ENCODE results near the gene OR2A42. TPM values are rescaled to one million over a fixed set of nuclear protein-coding genes. Genes with fewer than 3 reads are reported as not detected.
"Not testable (repeated sequence)": the region's sequence is repeated elsewhere in the genome, so short reads cannot be mapped to it uniquely, and the experiment has no call there.

The OR2A42 gene
- total RNA-seq, 4 donors from 2014 or later: 0.15 to 4.1 TPM; not detected in 2

DNA sequence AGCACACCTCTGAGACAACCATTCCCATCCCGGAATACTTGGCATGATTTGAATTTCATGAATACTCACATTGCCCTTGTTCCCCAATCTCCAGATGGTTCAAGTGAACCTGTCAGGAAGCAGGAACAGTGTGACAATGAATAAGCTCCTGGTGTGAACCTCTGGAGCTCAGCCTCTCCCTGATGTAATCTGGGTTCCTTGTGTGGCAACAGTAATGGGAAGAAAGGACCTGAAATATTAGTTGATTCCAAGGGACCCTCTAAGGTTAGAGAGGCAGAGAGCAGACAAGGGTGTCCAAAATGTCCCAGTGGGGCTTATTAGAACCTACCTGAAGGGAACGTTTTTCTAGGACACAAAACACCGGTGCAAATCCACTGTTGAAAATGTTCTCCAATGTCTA is 16.7 kb upstream of the OR2A42 start:
- Histone ChIP-seq H3K36me3 (no peaks in the 10 kb centered on the region), H3K27me3 (no peaks in the 10 kb centered on the region), H3K27ac (no peak overlapping the region), H3K4me3 (no peak overlapping the region), H3K9me3 (no peaks in the 10 kb centered on the region), H3K4me1 (no peaks in the 10 kb centered on the region)
- no peak for DNase-seq
- intact Hi-C loops (cut with DNase I; ENCODE audit: low total_unique reads): no loop called here
- TF ChIP-seq, protein P1, sequence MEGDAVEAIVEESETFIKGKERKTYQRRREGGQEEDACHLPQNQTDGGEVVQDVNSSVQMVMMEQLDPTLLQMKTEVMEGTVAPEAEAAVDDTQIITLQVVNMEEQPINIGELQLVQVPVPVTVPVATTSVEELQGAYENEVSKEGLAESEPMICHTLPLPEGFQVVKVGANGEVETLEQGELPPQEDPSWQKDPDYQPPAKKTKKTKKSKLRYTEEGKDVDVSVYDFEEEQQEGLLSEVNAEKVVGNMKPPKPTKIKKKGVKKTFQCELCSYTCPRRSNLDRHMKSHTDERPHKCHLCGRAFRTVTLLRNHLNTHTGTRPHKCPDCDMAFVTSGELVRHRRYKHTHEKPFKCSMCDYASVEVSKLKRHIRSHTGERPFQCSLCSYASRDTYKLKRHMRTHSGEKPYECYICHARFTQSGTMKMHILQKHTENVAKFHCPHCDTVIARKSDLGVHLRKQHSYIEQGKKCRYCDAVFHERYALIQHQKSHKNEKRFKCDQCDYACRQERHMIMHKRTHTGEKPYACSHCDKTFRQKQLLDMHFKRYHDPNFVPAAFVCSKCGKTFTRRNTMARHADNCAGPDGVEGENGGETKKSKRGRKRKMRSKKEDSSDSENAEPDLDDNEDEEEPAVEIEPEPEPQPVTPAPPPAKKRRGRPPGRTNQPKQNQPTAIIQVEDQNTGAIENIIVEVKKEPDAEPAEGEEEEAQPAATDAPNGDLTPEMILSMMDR (IDR thresholded peaks at IDR 0.05): no peak
- TF ChIP-seq POLR2A (IDR thresholded peaks at IDR 0.05): no peak

DNA sequence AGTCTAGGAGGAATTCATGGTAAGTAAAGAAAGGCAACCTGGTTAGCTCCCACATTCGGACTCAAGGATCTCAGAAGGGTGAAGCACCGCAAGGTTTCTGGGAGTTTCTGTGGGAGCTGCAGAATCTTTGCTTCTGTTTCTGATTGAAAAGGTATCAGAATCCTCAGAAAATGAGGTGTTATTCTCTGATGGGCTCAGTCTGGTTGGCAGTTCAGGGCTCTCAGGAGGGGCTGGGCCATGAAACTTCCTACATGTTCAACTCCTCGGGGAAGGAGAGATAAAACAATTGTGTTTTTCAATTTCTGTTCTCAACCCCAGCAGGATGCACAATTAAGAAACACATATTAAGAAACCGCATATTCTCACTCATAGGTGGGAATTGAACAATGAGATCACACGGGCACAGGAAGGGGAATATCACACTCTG is 16.1 kb upstream of the OR2A42 start:
- intact Hi-C loops (cut with DNase I; ENCODE audit: low total_unique reads): no loop called here
- H3K27ac ChIP-seq: no peak overlapping the region
- H3K36me3 ChIP-seq: no peaks in the 10 kb centered on the region
- no peak for TF ChIP-seq POLR2A (IDR thresholded peaks at IDR 0.05)
- TF ChIP-seq, protein P1 (IDR thresholded peaks at IDR 0.05): no peak
- H3K4me3 ChIP-seq: no peak overlapping the region
- H3K4me1 ChIP-seq: no peaks in the 10 kb centered on the region
- no peak for DNase-seq
- no peaks in the 10 kb centered on the region for H3K27me3 ChIP-seq
- no peaks in the 10 kb centered on the region for H3K9me3 ChIP-seq

DNA sequence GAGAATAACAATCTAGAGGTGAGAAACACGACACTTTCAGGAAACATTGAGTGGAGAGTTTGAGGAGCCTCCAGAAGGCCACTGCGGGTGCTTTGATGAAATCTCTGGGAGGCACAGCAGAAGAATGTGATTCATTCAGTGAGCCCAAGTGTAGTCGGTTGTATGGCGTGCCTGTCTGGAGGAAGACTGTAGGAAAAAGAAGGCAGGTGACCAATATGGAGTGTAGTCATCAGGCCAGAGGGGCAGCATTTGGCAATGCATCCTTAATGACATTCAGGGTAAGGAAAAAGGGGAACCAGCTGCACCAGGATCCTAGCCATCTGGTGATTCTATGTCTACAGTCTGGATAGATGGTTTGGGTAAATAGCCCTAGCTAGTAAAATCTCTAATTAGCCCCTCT is 12.9 kb upstream of the OR2A42 start:
- H3K4me3 ChIP-seq; H3K4me1 ChIP-seq; DNase-seq; intact Hi-C loops (cut with DNase I; ENCODE audit: low total_unique reads); H3K36me3 ChIP-seq; H3K27ac ChIP-seq; H3K9me3 ChIP-seq; H3K27me3 ChIP-seq: not testable (repeated sequence)

DNA sequence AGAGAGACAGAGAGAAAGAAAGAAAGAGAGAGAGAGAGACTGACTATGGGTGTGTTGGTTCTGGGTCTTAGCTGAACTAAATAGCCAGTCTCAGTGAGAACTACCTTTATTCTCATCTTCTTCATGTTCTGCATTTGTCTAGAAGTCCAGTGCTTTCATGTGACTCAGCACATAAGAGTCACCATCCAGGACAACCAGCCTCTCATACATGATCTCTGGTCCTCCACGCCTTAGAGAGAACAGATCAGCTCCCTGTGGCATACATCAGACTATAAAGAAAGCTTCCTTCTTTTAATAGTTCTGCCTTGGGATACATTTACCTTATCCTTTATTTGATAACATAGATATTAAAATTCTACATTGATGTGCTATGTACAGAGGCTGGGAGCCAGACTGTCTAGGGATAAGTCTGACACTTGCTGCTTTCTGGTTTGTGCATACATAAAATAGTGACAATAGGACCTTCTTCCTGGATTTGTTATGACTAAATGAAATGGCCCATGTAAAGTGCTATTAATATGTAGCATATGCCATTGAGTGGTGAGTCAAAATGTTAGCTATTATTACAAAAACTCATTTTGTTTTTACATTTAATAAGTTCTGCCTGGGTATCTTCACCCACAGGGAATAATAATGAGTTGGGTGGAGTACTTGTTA is 8.4 kb upstream of the OR2A42 start:
- H3K4me3 ChIP-seq; H3K27me3 ChIP-seq; H3K9me3 ChIP-seq; H3K36me3 ChIP-seq; H3K4me1 ChIP-seq; H3K27ac ChIP-seq; DNase-seq; intact Hi-C loops (cut with DNase I; ENCODE audit: low total_unique reads): not testable (repeated sequence)

DNA sequence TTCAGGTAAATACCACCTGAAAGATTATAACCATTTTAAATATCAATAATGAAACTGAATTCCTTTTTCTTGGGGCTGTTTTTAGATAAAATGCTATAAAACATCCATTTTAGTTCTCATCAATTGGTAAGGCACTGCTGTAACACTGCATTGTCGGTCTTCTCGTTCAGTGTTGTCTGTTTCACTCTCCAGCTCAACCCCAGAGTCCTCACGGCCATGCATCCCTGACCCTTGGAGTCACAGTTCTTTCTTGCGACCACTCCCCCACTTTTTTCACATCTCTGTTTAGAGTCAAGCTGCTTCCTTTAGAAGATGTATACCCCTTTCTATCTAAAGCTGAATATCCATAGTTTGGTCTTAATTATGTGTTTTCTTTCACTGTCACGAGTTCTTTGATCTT is 7.6 kb upstream of the OR2A42 start:
- H3K27me3 ChIP-seq; H3K9me3 ChIP-seq; H3K36me3 ChIP-seq; H3K4me1 ChIP-seq; H3K27ac ChIP-seq; DNase-seq; intact Hi-C loops (cut with DNase I; ENCODE audit: low total_unique reads); H3K4me3 ChIP-seq: not testable (repeated sequence)

DNA sequence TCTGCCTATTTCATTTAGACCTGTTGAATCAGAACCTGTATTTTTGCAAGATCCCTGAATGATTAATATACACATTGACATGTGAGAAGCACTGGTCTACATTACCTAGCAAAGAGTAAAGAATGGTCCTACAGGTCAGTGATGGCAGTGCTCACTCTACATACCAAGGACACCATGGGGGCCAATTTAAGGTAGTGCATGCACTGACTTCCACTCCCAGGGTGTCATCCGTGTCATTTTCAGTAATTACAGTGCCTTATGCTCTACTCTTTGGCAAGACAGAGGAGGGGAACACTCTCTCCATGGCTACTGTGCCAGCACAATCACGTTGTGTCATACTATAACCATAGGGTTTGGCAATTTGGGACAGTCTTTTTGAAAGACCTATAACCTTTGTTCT is 6.0 kb upstream of the OR2A42 start:
- H3K27me3 ChIP-seq; intact Hi-C loops (cut with DNase I; ENCODE audit: low total_unique reads); H3K36me3 ChIP-seq; H3K9me3 ChIP-seq; H3K4me1 ChIP-seq; H3K4me3 ChIP-seq; H3K27ac ChIP-seq; DNase-seq: not testable (repeated sequence)

DNA sequence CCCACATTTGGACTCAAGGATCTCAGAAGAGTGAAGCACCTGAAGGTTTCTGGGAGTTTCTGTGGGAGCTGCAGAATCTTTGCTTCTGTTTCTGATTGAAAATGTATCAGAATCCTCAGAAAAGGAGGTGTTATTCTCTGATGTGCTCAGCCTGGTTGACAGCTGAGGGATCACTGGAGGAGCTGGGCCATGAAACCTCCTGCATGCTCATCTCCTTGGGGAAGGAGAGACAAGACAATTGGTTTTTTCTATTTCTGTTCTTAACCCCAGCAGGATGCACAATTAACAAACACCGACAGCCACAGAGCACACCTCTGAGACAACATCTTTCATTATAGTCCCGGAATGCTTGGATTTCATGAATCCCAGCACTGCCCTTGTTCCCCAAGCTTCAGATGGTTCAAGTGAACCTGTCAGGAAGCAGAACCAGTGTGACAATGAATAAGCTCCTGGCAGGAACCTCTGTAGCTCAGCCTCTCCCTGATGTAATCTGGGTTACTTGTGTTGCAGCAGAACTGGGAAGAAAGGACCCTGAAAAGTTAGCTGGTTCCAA is 799 bp downstream of the OR2A42 start:
- DNase-seq; H3K36me3 ChIP-seq; H3K4me1 ChIP-seq; H3K27ac ChIP-seq; intact Hi-C loops (cut with DNase I; ENCODE audit: low total_unique reads); H3K4me3 ChIP-seq; H3K9me3 ChIP-seq; H3K27me3 ChIP-seq: not testable (repeated sequence)

DNA sequence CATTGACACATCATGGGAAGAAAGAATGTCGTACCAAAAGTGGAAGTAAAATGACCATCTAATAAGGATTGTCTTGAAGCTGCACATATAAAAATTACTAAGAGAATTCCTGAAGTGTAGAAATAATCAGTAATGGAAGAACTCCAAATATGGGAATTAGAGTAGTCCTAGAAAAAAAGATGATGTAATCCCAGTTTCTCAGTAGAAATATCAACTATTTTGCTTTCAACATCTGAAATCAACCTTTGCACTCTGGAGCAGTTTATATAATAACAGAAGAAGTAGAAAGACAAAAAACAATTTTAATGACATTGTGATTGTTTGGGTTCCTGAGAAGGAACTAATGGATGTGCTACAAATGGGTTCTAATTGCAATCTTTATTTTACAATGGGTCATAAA is 6.4 kb downstream of the OR2A42 start:
- H3K4me1 ChIP-seq; intact Hi-C loops (cut with DNase I; ENCODE audit: low total_unique reads); H3K9me3 ChIP-seq; H3K27me3 ChIP-seq; DNase-seq; H3K27ac ChIP-seq; H3K4me3 ChIP-seq; H3K36me3 ChIP-seq: not testable (repeated sequence)

DNA sequence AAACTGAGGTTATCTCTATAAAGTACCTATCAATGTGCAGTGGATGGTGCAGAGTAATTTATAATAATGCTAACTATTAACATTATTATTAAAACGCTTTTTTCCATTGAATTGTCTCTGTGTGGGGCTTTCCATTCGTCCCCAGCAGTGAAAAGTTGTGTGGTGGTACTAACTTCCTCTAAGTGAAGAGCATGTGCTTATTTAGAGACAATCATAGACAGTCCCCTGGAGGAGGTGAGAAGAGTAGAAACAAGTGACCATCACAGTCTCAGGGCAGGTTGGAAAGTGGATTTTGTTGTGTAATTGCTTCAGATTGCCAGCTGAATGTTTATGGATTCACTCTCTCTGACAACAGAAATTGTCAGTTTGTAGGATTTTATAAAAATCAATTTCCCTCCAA is 8.4 kb downstream of the OR2A42 start:
- H3K9me3 ChIP-seq; H3K27me3 ChIP-seq; H3K36me3 ChIP-seq; H3K27ac ChIP-seq; H3K4me3 ChIP-seq; DNase-seq; H3K4me1 ChIP-seq; intact Hi-C loops (cut with DNase I; ENCODE audit: low total_unique reads): not testable (repeated sequence)

DNA sequence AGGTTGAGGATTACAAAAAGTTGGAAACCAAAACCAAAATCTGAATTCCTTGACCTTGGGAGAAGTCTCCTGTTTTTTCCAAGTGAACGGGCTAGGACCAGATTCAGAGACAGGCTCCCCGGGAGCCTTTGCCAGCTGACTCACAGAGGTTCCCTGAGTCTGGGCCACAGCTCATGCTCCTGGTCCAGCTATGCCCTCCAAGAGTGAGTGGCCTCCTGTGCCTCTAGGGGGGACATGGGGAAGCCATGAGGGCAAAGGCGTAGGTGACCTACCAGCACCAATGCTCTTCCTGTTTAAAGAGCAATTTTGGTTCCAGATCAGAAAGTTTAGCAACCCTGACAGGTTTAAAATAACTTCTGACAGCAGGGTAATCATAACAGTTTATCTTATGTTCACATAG is 10.6 kb downstream of the OR2A42 start:
- intact Hi-C loops (cut with DNase I; ENCODE audit: low total_unique reads); H3K4me3 ChIP-seq; H3K27ac ChIP-seq; H3K36me3 ChIP-seq; H3K27me3 ChIP-seq; H3K4me1 ChIP-seq; DNase-seq; H3K9me3 ChIP-seq: not testable (repeated sequence)

DNA sequence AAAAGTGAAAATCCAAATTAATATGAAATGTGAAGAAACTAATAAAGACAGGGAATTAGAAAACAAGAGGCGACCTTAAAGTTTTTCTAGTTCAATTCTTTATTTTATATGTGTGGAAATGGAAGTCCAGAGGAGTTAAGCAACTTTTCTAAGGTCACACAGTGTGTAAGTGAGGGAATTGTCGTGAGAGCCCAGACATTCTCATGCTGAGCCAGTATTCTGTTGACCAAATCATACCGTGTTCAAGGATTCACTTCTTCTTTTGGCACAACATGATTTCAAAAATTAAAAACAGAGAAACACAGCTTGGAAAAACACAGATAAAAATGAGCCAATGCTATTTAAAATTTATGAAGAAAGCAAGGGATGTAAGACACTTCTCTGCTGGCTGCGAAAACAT is 12.5 kb downstream of the OR2A42 start:
- H3K27ac ChIP-seq; intact Hi-C loops (cut with DNase I; ENCODE audit: low total_unique reads); H3K9me3 ChIP-seq; H3K4me1 ChIP-seq; H3K36me3 ChIP-seq; H3K4me3 ChIP-seq; H3K27me3 ChIP-seq; DNase-seq: not testable (repeated sequence)

DNA sequence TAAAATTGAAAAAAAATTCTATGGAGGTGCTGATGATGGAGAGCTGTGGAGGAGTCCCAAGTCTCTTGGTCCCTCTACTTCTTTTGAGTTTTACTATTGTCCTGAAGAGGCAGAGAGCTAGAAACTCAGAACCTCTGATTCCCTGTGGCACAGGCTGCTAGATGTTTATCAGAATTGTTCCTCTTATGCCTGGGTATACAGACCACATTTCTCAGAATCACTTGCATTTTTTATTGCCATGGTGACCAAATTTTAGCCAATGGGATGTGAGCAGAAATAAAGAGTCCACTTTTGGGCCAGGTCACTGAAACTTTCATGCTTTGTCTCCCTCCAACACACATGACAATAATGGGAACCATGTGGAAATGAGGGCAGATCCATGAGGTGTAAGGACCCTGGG is 15.7 kb downstream of the OR2A42 start:
- intact Hi-C loops (cut with DNase I; ENCODE audit: low total_unique reads): not testable (repeated sequence)

More for the DNA sequence above, 15.7 kb downstream of the OR2A42 start:
- H3K9me3 ChIP-seq, H3K36me3 ChIP-seq, H3K27ac ChIP-seq, DNase-seq, H3K27me3 ChIP-seq, H3K4me3 ChIP-seq, H3K4me1 ChIP-seq: not testable (repeated sequence)

All from uterus (tissue), 4 donors.